GM12878 (cell line): ENCODE measurements around the gene KCTD17. TPM values are rescaled to one million over a fixed set of nuclear protein-coding genes. Genes with fewer than 3 reads are reported as not detected.

ENCODE experiments used
- ATAC-seq: fragments of 200-7000 bp; cut with Tn5 transposase; 3 replicates; pipeline ENCODE4 v1.9.1; 2020; ENCODE audit warnings: mild to moderate bottlenecking, moderate library complexity
- BruUV-seq: library from RNA; stranded (reverse); fragments of 400-500 nt; replicated peaks from 2 replicates; lab custom pipeline; 2021; lab: Mats Ljungman, UMichigan
- CTCF ChIA-PET: fragments of 300-600 bp; sonication (Branson Sonifier 250); formaldehyde crosslinking; extraction: SDS; loops from one replicate; lab custom pipeline; 2021; ENCODE audit warnings: inconsistent platforms; lab: Yijun Ruan, JAX
- POLR2A ChIA-PET: fragments of 350-600 bp; formaldehyde crosslinking; extraction: SDS; loops from one replicate; lab custom pipeline; 2021; ENCODE audit warnings: inconsistent platforms; lab: Charles Lee
- RAD21 ChIA-PET: fragments of 300-600 bp; sonication (Branson Sonifier 250); formaldehyde crosslinking; loops from one replicate; lab custom pipeline; 2023; ENCODE audit warnings: antibody characterized with exemption; ENCODE audit not compliant: unreplicated experiment; lab: Charles Lee
- SMC1A ChIA-PET: fragments of 300-600 bp; sonication (Branson Sonifier 250); formaldehyde crosslinking; loops from one replicate; lab custom pipeline; 2023; ENCODE audit not compliant: unreplicated experiment, uncharacterized antibody; lab: Charles Lee
- DNase-seq: peaks from one replicate; pipeline ENCODE4 v3.0.0-alpha.2; 2011; ENCODE audit warnings: low read depth, low spot score
- FAIRE-seq: peaks from 3 replicates; lab custom pipeline; 2011; peaks lifted over from hg19 to GRCh38; lab: Jason Lieb, UNC
- H2AFZ ChIP-seq: 2 replicates; pipeline ENCODE4 v1.6.0; 2011; ENCODE audit warnings: low read depth, low read length, control low read depth; ENCODE audit not compliant: control insufficient read depth
- H3K27ac ChIP-seq: 2 replicates; pipeline ENCODE4 v1.5.1; 2011; ENCODE audit warnings: control low read depth; ENCODE audit not compliant: control insufficient read depth, insufficient read depth
- H3K27me3 ChIP-seq, 2 experiments: replicated peaks in 1 of 2; 2 replicates each; pipeline versions ENCODE4 v1.6.0 to v1.6.1; 2011; ENCODE audit warnings: low read length in 1 of 2; ENCODE audit not compliant: control insufficient read depth in 2 of 2, insufficient read depth in 2 of 2
- H3K36me3 ChIP-seq, 2 experiments: 2 replicates each; pipeline ENCODE4 v1.5.1; 2011; ENCODE audit warnings: low read length in 1 of 2; ENCODE audit not compliant: control insufficient read depth in 2 of 2, insufficient read depth in 2 of 2
- H3K4me1 ChIP-seq: 2 replicates; pipeline ENCODE4 v1.6.1; 2011; ENCODE audit warnings: mild to moderate bottlenecking, low read length, moderate library complexity, mixed read lengths; ENCODE audit not compliant: control insufficient read depth, insufficient read depth
- H3K4me2 ChIP-seq: 2 replicates; pipeline ENCODE4 v1.6.0; 2011; ENCODE audit warnings: control low read depth; ENCODE audit not compliant: control insufficient read depth, insufficient read depth
- H3K4me3 ChIP-seq: fragments of 200-600 bp; sonication (generic); 2 replicates; pipeline ENCODE4 v1.5.1; 2016
- H3K79me2 ChIP-seq: 2 replicates; pipeline ENCODE4 v1.6.0; 2011; ENCODE audit warnings: low read length; ENCODE audit not compliant: control insufficient read depth, insufficient read depth
- H3K9ac ChIP-seq: 2 replicates; pipeline ENCODE4 v1.8.0; 2011; ENCODE audit warnings: low read length, control low read depth, mixed read lengths; ENCODE audit not compliant: control insufficient read depth, insufficient read depth
- H3K9me3 ChIP-seq: replicated peaks from 3 replicates; pipeline ENCODE4 v1.5.1; 2011; ENCODE audit warnings: mild to moderate bottlenecking, low read length; ENCODE audit not compliant: control insufficient read depth, insufficient read depth
- H4K20me1 ChIP-seq: 2 replicates; pipeline ENCODE4 v1.6.0; 2011; ENCODE audit not compliant: control insufficient read depth, insufficient read depth
- BCL11A ChIP-seq: IDR thresholded peaks from 2 replicates; pipeline ENCODE4 v1.6.1; 2011; ENCODE audit warnings: low read depth, low read length
- CBFB ChIP-seq: IDR thresholded peaks from 2 replicates; pipeline ENCODE4 v1.6.1; 2016; ENCODE audit warnings: antibody characterized with exemption, low read depth
- CREM ChIP-seq: IDR thresholded peaks from 2 replicates; pipeline ENCODE4 v1.6.1; 2014; ENCODE audit warnings: antibody characterized with exemption, low read depth
- EED ChIP-seq: sonication (generic); IDR thresholded peaks from 2 replicates; pipeline ENCODE4 v1.6.1; 2016; ENCODE audit warnings: antibody characterized with exemption, low read depth
- EP300 ChIP-seq, 2 experiments: fragments of 150-350 bp in 1 of 2; IDR thresholded peaks; 2 replicates each; pipeline ENCODE4 v1.6.1; 2011 to 2012; ENCODE audit warnings: low read depth in 2 of 2, low read length in 2 of 2, borderline replicate concordance in 1 of 2, improper control_type of control experiment in 1 of 2, inconsistent platforms in 1 of 2; ENCODE audit not compliant: control insufficient read depth in 1 of 2
- FOXM1 ChIP-seq: IDR thresholded peaks from 2 replicates; pipeline ENCODE4 v1.6.1; 2012; ENCODE audit warnings: low read depth, mild to moderate bottlenecking, inconsistent platforms, low read length, moderate library complexity
- IKZF1 ChIP-seq: fragments of 450-650 bp; conservative IDR thresholded peaks from 2 replicates; pipeline ENCODE4 v1.6.1; 2017; ENCODE audit warnings: antibody characterized with exemption, mild to moderate bottlenecking
- KDM1A ChIP-seq: fragments of 200-600 bp; sonication (generic); IDR thresholded peaks from 2 replicates; pipeline ENCODE4 v1.6.1; 2016; ENCODE audit warnings: borderline replicate concordance
- MTA2 ChIP-seq: fragments of 450-650 bp; IDR thresholded peaks from 2 replicates; pipeline ENCODE4 v1.6.1; 2016; ENCODE audit warnings: low read depth, mild to moderate bottlenecking, moderate library complexity
- NRF1 ChIP-seq: conservative IDR thresholded peaks from 2 replicates; pipeline ENCODE4 v1.6.1; 2011; ENCODE audit warnings: mild to moderate bottlenecking, low read depth, low read length, improper control_type of control experiment
- PML ChIP-seq: IDR thresholded peaks from 2 replicates; pipeline ENCODE4 v1.6.1; 2012; ENCODE audit warnings: low read length, inconsistent platforms
- POLR2AphosphoS2 ChIP-seq: IDR thresholded peaks from 2 replicates; pipeline ENCODE4 v1.6.1; 2011; ENCODE audit warnings: low read depth, mild to moderate bottlenecking, low read length, improper control_type of control experiment, moderate library complexity
- RBBP5 ChIP-seq: fragments of 200-600 bp; sonication (generic); conservative IDR thresholded peaks from 2 replicates; pipeline ENCODE4 v1.6.1; 2016
- SP1 ChIP-seq: IDR thresholded peaks from one replicate; pipeline ENCODE4 v1.6.1; 2011; ENCODE audit warnings: low read depth, low read length
- YBX1 ChIP-seq: fragments of 450-650 bp; IDR thresholded peaks from 2 replicates; pipeline ENCODE4 v1.6.1; 2016; ENCODE audit warnings: antibody characterized with exemption
- YY1 ChIP-seq: IDR thresholded peaks from 2 replicates; pipeline ENCODE4 v1.6.1; 2011; ENCODE audit warnings: low read depth, mild to moderate bottlenecking, low read length
- ZNF384 ChIP-seq: IDR thresholded peaks from 2 replicates; pipeline ENCODE4 v1.6.1; 2012; ENCODE audit warnings: low read depth, mild to moderate bottlenecking, low read length, improper control_type of control experiment, borderline replicate concordance
- ZNF622 ChIP-seq: fragments of 450-650 bp; IDR thresholded peaks from 2 replicates; pipeline ENCODE4 v1.6.1; 2017; ENCODE audit warnings: mild to moderate bottlenecking, inconsistent platforms
- WGBS: methylation state at CpG from one replicate; pipeline ENCODE4 v1.1.6; 2016; ENCODE audit warnings: low lambda C conversion rate; ENCODE audit not compliant: insufficient replicate concordance, insufficient coverage; ENCODE audit errors: missing lambda C conversion rate; 5-methylcytosine and 5-hydroxymethylcytosine counted together
- in situ Hi-C: fragments of 300-500 bp; cut with MboI; formaldehyde crosslinking; loops from 9 replicates; pipeline ENCODE4 v1.14.3; 2018; ENCODE audit warnings: mixed read lengths
- intact Hi-C: fragments of 100-400 bp; cut with micrococcal nuclease; formaldehyde crosslinking; loops from one replicate; pipeline ENCODE4 v1.14.2; 2022; ENCODE audit not compliant: unreplicated experiment
- polyA plus RNA-seq, 11 experiments: library from polyadenylated mRNA; depleted of rRNA in 4 of 11; unstranded in 6 of 11; stranded (reverse) in 5 of 11; fragments of >200 nt; fragmentation: Nextera tagmentation in 4 of 11; fragmentation: Illumina TruSeq in 1 of 11; extraction: Ambion mirVana in 4 of 11; extraction: Trizol in 1 of 11; gene quantifications; 1 replicate in 1 of 11; 2 replicates in 10 of 11; pipeline versions ENCODE4 v1.2.1 to v1.2.3, GENCODE V29; 2011 to 2016; ENCODE audit warnings: inconsistent platforms in 2 of 11, missing spikeins in 2 of 11, low read depth in 1 of 11
- total RNA-seq, 4 experiments: library from RNA; depleted of rRNA in 3 of 4; stranded (reverse); fragments of >200 nt in 3 of 4; fragmentation: Illumina TruSeq in 1 of 4; extraction: Trizol in 1 of 4; gene quantifications; 2 replicates each; pipeline versions ENCODE4 v1.2.1 to v1.2.3, GENCODE V29; 2013 to 2021

Gene KCTD17
- total and polyA plus RNA-seq, 10 of the 15 experiments (the other 5 are each of a cell fraction or from before 2014, with no cell fraction given), result 0.16 to 18.4 (median 10.1) TPM; not detected in 1

- no TSS peak for BruUV-seq
- H3K4me3 ChIP-seq, result no peak overlapping the region
- peaks cover 0 to 2% of the 10 kb centered on the region in 2 experiments; a peak in 1 of 4 replicates for H3K27me3 ChIP-seq
- SMC1A ChIA-PET, result no interaction called here
- no peaks in the 10 kb centered on the region for H3K79me2 ChIP-seq
- intact Hi-C loops, result no loop called here
- no peak overlapping the region for H3K27ac ChIP-seq
- H3K36me3 ChIP-seq, result no peaks in the 10 kb centered on the region
- DNase-seq, result no peak
- no peaks in the 10 kb centered on the region for H3K9me3 ChIP-seq
- ATAC-seq, result no peak
- no peaks in the 10 kb centered on the region; the same call in 1 of the 2 replicates for H4K20me1 ChIP-seq
- RAD21 ChIA-PET, result interaction anchor here (1.4 kb wide), 1 partner anchor 186 kb away, joined by 3 read pairs; no protein-coding TSS in a partner anchor
- no peak for FAIRE-seq
- H3K4me2 ChIP-seq, result no peak overlapping the region
- H3K9ac ChIP-seq, result no peak overlapping the region
- POLR2A ChIA-PET, result no interaction called here
- H2AFZ ChIP-seq, result no peak overlapping the region
- in situ Hi-C loops, result no loop called here
- 53% methylated on average over 9 of the region's 9 CpGs for WGBS
- CTCF ChIA-PET, result interaction anchor here (1.6 kb wide), 1 partner anchor 32 kb away, joined by 4 read pairs; no protein-coding TSS in a partner anchor
- TF ChIP-seq IKZF1 (no peak), EP300 (IDR thresholded peaks at IDR 0.05; ENCODE audit: borderline replicate concordance in 1 of 2, control insufficient read depth in 1 of 2, low read depth in 2 of 2, low read length in 2 of 2) (no peak), MTA2 (no peak), YY1 (no peak), YBX1 (no peak), CBFB (no peak)
- TF ChIP-seq, all 136 proteins: peak for 0
- H3K4me1 ChIP-seq, result no peaks in the 10 kb centered on the region
These were observed 39.2 kb upstream of the KCTD17 start for GRCh38 chr22:37012262-37012904.

- 54% methylated on average over 8 of the region's 10 CpGs for WGBS
- ChIA-PET CTCF (interaction anchor here (1.0 to 1.5 kb wide), 2 partner anchors 9 to 31 kb away, joined by 3 to 4 read pairs; no protein-coding TSS in a partner anchor), RAD21 (interaction anchor here (1.4 kb wide), 1 partner anchor 185 kb away, joined by 3 read pairs; no protein-coding TSS in a partner anchor), POLR2A (no interaction called here), SMC1A (no interaction called here)
- in situ Hi-C loops (no loop called here), intact Hi-C loops (no loop called here)
- no peaks in the 10 kb centered on the region; the same call in 1 of the 2 replicates for H4K20me1 ChIP-seq
- peaks cover 0 to 2% of the 10 kb centered on the region in 2 experiments; a peak in 1 of 4 replicates for H3K27me3 ChIP-seq
- no peak overlapping the region for H3K4me3 ChIP-seq
- DNase-seq, result no peak
- no peak overlapping the region for H3K4me2 ChIP-seq
- FAIRE-seq, result no peak
- H3K9ac ChIP-seq, result no peak overlapping the region
- no peaks in the 10 kb centered on the region for H3K4me1 ChIP-seq
- BruUV-seq, result no TSS peak
- no peaks in the 10 kb centered on the region for H3K9me3 ChIP-seq
- H3K36me3 ChIP-seq, result no peaks in the 10 kb centered on the region
- no peak for ATAC-seq
- H2AFZ ChIP-seq, result no peak overlapping the region
- H3K27ac ChIP-seq, result no peak overlapping the region
- H3K79me2 ChIP-seq, result no peaks in the 10 kb centered on the region
- TF ChIP-seq NRF1, result no peak
- no peak for TF ChIP-seq POLR2AphosphoS2
- TF ChIP-seq RBBP5, result no peak
- no peak for TF ChIP-seq BCL11A
- no peak for TF ChIP-seq PML
- TF ChIP-seq FOXM1, result no peak
- TF ChIP-seq ZNF384, result no peak
- TF ChIP-seq CREM, result no peak
- TF ChIP-seq SP1, result no peak
- TF ChIP-seq EED, result no peak
- no peak for TF ChIP-seq KDM1A
- TF ChIP-seq ZNF622, result no peak
These were observed 38.6 kb upstream of the KCTD17 start for GRCh38 chr22:37012956-37013355.
